ENCODE measurements around the gene STX5.

STX5 gene

DNA sequence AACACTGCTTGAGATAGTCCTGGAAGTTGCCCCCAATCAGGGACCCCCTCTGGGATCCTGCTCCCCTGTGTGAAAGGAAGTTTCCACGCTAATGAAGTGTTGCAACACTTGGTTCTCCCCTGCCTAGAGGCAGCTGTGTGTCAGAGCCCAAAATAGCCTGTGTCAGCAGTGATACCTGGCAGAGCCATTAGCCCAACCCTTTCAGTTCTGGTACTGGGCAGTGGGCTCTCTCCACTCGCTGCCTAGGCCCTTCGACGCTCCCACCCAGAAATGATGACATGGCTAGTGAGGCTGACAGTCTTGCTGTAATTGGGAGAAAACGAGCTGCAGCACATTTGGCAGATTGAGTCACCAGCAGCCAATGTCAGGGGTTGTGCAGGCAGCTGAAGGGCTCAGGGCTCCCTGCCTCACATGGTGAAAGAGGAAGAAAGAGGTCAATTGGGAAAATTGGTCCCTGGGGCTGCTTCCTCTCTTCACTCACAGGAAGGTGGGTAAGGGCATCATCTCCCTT, 25.2 kb downstream of the STX5 start:
- TF ChIP-seq, protein P1, sequence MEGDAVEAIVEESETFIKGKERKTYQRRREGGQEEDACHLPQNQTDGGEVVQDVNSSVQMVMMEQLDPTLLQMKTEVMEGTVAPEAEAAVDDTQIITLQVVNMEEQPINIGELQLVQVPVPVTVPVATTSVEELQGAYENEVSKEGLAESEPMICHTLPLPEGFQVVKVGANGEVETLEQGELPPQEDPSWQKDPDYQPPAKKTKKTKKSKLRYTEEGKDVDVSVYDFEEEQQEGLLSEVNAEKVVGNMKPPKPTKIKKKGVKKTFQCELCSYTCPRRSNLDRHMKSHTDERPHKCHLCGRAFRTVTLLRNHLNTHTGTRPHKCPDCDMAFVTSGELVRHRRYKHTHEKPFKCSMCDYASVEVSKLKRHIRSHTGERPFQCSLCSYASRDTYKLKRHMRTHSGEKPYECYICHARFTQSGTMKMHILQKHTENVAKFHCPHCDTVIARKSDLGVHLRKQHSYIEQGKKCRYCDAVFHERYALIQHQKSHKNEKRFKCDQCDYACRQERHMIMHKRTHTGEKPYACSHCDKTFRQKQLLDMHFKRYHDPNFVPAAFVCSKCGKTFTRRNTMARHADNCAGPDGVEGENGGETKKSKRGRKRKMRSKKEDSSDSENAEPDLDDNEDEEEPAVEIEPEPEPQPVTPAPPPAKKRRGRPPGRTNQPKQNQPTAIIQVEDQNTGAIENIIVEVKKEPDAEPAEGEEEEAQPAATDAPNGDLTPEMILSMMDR (IDR thresholded peaks at IDR 0.05; ENCODE audit: borderline replicate concordance, insufficient read depth, low read depth, low read length): no peak
- H3K4me3 ChIP-seq (ENCODE audit: low read depth, low read length): no peak overlapping the region

DNA sequence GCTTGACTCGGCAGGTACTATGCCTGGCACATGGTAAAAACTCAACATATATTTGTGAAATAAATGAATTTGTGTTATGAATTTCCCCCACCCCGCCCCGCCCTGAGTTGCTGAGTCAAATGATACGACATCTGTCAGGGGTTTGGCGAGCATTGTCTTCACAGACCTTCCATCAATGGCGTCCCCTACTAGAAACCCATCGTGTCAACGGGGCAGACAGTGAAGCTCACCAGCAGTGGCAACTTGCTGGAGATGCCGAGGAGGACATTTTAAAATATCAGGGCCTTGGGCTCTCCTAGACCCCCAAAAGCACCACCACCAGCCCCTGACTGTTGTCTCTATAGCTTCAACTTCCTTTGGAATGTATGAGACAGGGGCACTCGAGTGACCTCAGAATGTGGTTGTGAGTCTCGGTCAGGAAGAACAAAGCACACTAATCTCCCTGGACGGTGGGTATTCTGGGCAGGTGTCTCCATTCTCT, 25.9 kb downstream of the STX5 start:
- H3K4me3 ChIP-seq (ENCODE audit: low read depth, low read length): peak overlapping the region; percentile 78

DNA sequence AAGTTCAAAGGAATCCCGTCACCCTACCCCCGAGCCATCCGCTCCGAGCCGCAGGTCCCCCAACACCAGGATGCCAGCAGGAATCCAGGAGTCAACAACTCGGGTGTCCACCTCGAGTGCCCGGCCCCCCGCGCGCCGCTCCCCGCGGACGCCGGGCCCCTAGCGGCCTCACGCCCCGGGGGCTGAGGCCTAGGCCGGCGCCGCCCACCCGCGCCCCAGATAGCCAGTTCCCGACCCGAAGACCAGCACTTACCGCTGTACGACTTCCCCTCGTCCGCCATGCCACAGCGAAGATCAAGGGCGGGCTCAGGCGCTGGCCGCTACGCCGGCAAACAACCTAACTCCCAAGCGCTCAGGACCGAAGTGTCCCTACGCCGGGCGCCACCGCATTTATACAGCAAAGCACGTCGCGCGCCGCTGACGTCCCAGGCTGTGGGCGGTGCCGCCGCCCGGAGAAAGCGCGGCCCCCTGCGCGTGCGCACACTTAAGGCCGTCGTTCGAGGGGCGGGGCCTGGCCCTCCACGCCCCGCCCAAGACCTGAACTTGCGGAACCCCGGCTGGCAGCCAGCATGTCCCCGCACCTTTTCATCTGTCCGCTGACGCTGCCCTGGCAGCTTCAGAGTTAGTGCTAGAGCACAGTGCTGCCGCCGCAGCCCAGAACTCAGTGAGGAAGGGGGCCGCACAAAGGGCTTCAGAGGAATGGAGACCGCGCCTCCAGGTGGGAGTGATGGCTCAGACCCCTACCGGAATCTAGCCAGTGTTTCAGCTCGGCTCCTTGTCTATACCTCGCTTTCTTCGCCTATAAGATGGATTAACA, 26.6 kb downstream of the STX5 start, which contains the start of gene NXF1:
Gene NXF1, minus strand, starts transcription at position 365 of the 817 bp plus-strand sequence. Its CDS starts 84 bp downstream, at position 281.
- H3K4me3 ChIP-seq (ENCODE audit: low read depth, low read length): peak within 1 kb of the TSS; percentile 78
- TF ChIP-seq, protein P1 (IDR thresholded peaks at IDR 0.05; ENCODE audit: borderline replicate concordance, insufficient read depth, low read depth, low read length): 0 out of 2 replicates have a peak, but pooled peaks have one; percentile 28

More for the DNA sequence above, 25.9 kb downstream of the STX5 start:
- TF ChIP-seq, protein P1 (IDR thresholded peaks at IDR 0.05; ENCODE audit: borderline replicate concordance, insufficient read depth, low read depth, low read length): no peak

DNA sequence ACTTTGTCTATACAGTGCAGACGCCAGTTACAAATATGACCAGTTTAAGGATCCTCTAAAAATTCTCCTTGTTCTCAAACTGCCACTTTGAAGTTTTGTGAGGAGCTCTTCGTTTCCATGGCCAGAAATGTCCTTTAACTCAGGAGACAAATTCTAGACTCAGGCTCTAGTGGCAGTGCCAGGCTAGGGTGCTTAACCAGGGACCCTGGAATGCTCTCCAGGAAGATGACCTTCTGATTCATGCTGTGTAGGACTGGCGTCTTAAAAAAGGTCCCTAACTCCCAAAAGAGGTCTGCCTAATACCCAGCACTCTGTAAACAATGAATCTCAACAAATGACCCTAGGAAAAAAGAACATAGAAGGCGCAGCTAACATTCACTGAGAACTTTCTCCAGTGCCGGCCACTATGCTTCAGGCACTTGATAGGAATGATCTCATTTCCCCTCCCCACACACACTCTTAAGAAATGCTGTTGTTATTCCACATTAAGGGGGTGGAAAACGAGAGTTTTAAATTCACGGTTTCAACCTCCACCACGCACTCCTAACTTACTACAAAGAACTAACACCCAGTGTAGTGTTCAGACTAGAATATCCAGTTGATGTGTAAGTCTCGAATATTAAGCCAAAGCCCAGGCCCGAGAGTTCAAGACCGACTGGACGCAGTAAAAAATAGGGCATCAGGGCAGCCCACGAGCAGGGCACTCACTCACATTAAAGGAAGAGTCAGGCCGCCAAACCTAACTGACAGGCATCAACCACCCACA, 27.4 kb downstream of the STX5 start:
- peak overlapping the region; percentile 78 for H3K4me3 ChIP-seq (ENCODE audit: low read depth, low read length)
- TF ChIP-seq, protein P1 (IDR thresholded peaks at IDR 0.05; ENCODE audit: borderline replicate concordance, insufficient read depth, low read depth, low read length): no peak

DNA sequence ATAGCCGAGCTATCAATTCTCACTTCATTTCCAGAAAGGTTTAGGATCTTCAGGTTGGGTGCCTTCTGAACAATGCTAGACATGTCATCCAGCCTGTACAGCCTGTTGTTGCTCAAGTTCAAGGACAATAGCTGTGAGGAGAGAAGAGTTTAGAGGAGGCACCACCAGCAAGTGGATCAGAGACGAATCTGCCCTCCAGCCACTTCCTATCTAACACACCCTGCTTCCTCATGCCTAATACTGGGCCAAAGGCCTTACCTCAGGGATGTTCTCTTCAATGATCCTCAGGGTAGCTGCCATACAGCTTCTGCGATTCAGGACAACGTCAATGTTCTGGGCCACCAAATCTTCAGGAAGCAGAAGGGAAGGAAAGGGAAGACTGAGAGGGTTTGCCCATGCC, 30.8 kb downstream of the STX5 start:
- H3K4me3 ChIP-seq (ENCODE audit: low read depth, low read length): no peak overlapping the region
- TF ChIP-seq, protein P1 (IDR thresholded peaks at IDR 0.05; ENCODE audit: borderline replicate concordance, insufficient read depth, low read depth, low read length): no peak

DNA sequence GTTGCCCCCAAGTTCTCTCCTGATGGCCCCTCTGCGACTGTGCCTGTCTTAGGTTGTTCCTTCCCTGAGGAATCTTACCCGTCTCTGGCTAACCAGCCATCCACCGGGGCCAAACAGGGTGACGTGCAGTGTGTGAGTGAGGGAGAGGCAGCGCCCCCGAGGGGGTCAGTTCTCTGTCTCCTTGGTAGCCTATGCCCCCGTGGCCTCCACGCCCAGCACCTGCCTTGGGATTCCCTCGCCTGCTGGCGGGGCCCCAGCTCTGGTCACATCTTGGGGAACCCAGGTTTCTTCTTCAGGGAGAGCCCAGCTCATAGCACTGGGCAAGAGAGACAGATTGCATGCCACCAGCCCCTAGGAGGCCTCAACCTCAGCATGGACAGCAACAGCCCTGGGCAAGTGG, 32.4 kb downstream of the STX5 start:
- no peak overlapping the region for H3K4me3 ChIP-seq (ENCODE audit: low read depth, low read length)
- TF ChIP-seq, protein P1 (IDR thresholded peaks at IDR 0.05; ENCODE audit: borderline replicate concordance, insufficient read depth, low read depth, low read length): no peak

All from GM12875 (cell line).